GM19463 (cell line): ENCODE data around the gene UBE2U.
"Not testable (repeated sequence)": the region's sequence is repeated elsewhere in the genome, so short reads cannot be mapped to it uniquely, and the experiment has no call there.

Source experiments
- ATAC-seq: cut with Tn5 transposase; IDR thresholded peaks from one replicate; pipeline ENCODE4 v1.9.1; 2021; ENCODE audit warnings: mild to moderate bottlenecking, moderate library complexity; ENCODE audit not compliant: unreplicated experiment

Gene UBE2U

GRCh38 chr1:64235910-64236309, 32.5 kb downstream of the UBE2U start:
- ATAC-seq, result no peak

DNA sequence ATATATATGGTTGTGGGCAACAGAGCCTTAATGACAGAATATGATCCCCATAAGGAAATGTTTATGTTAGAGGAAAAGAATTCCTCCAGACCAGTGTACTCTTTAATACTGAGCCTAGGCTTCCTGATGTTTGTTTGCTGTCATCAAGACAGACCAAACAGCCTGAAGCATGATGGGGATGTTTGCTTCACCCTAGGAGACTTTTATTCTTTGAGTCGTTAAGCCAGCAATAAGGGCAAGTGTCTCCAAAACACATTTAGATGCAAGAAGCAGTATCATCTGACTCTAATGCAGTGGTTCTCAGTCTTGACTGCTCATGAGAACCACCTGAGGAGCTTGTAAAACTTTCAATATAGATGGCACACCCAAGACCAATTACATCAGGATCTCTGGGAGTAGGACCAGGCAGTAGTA, 33.1 kb downstream of the UBE2U start:
- no peak for ATAC-seq

DNA sequence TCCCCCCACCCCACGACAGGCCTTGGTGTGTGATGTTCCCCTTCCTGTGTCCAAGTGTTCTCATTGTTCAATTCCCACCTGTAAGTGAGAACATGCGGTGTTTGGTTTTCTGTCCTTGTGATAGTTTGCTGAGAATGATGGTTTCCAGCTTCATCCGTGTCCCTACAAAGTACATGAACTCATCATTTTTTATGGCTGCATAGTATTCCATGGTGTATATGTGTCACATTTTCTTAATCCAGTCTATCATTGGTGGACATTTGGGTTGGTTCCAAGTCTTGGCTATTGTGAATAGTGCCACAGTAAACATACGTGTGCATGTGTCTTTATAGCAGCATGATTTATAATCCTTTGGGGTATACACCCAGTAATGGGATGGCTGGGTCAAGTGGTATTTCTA, 36.1 kb downstream of the UBE2U start:
- not testable (repeated sequence) for ATAC-seq

DNA sequence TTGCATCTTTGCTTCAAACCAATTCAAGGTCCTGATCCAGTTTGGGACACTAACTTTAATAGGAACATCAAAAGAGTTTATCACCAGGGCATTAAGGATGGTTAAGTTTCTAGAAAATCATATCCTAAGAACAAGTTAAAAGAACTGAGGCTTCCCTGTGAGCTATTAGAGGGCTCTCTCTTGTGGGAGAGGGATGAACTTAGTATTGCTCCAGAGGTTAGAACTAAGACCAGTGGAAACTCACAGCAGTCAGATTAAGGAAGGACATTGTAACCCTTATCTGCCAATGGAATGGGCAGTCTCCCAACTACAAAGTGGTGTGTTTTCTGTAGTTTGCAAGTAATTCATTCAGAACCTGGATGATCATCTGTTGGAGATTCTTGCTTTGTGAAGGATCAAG, 36.8 kb downstream of the UBE2U start:
- no peak for ATAC-seq

DNA sequence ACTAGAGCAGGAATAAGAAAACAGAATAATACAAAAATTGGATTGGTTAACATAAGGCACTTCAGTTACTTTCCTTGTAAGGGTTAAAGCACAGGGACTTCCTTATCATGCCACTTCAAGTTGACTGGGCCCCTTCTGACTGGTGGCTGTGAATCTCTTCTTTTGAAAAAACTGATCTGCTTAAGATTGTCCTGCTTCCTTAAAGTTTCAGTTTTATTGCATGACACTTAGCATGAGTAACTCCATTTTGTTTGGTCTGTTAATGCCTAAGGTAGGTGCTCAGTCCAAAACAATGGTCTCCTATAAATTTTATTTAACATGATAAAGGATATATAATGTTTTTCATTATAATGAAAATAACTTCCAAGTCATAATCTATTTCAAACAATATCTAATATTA, 37.6 kb downstream of the UBE2U start:
- ATAC-seq, result no peak

- ATAC-seq, result no peak
Observed at GRCh38 chr1:64242895-64243756, 39.7 kb downstream of the UBE2U start.

GRCh38 chr1:64243757-64244080, 40.3 kb downstream of the UBE2U start:
- ATAC-seq, result no peak

- ATAC-seq, result no peak
Observed at GRCh38 chr1:64245495-64245894, 42.1 kb downstream of the UBE2U start.

DNA sequence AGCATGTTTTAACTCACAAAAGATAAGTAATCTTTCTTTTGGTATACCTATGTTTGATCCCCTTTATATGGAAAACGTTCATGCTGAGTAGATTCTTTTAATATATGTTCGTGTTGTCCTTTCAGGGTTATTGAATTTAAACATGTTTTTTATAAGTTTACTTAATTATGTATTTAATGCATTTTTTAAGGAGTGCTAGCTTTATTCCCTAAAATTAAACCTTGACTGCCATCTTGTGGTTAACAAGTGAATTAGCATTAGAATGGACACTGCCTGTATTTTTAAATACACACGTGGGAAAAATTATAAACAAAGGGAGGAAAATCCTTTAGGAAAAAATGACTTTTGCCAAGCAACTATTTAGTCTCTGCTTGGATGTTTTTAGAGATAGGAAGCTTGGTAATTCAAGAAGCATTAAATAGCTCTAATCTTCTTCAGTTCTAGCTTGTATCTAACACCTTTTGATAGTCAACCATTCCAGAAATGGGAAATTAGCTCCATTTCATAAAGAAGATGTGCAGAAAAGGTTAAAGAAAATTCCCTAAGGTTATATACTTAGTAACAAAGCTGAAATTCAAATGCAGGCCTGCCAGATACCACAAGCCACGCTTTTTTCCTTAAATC, 43.0 kb downstream of the UBE2U start:
- ATAC-seq, result no peak

- no peak for ATAC-seq
Observed at GRCh38 chr1:64248065-64248464, 44.6 kb downstream of the UBE2U start.

DNA sequence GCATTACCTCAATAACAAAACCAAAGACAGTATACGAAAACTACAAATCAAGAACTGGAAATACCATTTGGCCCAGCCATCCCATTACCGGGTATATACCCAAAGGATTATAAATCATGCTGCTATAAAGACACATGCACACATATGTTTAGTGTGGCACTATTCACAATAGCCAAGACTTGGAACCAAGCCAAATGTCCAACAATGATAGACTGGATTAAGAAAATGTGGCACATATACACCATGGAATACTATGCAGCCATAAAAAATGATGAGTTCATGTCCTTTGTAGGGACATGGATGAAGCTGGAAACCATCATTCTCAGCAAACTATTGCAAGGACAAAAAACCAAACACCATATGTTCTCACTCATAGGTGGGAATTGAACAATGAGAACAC, 47.0 kb downstream of the UBE2U start:
- not testable (repeated sequence) for ATAC-seq

DNA sequence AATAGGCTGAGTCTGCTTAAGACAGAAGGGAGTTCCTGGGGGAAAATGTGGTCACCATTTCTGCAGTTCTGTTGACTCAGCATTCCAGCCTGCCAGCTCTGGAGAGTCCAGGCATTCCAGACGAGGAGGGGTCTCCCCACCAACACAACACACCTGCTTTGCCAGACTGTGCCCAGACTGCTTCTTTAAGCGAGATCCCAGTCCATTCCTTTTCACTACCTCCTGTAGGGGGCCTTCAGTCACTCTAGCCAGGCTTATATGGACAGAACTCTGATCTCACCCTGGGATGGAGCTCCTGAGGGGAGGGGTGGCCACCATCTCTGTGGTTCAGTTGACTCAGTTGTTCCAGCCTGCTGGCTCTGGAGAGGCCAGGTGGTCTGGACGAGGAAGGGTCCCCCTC, 48.5 kb downstream of the UBE2U start:
- no peak for ATAC-seq

DNA sequence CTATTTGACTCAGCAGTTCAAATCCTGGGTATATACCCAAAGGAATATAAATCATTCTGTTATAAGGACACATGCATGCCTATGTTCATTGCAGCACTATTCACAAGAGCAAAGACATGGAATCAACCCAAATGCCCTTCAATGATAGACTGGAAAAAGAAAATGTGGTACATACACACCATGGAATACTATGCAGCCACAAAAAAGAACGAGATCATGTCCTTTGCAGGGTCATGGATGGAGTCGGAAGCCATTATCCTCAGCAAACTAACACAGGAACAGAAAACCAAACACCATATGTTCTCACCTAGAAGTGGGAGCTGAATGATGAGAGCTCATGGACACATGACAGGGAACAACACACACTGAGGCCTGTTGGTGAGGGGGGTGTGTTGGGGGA, 53.8 kb downstream of the UBE2U start:
- ATAC-seq, result not testable (repeated sequence)

- not testable (repeated sequence) for ATAC-seq
Observed at GRCh38 chr1:64258444-64258843, 55.0 kb downstream of the UBE2U start.

DNA sequence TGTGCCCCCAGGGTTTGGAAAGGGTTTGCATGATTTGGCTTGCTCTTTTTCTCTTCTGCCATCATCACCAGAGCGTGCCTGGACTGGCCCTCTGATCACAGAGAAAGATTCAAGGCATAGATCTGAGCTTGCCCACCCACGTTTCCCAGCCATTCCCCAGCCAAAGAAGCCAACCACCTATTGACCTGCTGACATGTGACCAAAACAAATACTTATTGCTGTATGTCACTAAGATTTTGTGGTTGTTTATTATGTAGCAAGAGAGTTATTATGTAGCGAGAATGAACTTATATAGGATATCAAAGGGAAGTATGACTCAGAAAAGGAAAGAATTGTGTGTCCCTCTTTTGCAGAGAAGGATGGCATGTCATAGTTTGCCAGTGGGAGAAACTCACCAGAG, 59.9 kb downstream of the UBE2U start:
- no peak for ATAC-seq

GRCh38 chr1:64263856-64264255, 60.4 kb downstream of the UBE2U start:
- ATAC-seq, result no peak

DNA sequence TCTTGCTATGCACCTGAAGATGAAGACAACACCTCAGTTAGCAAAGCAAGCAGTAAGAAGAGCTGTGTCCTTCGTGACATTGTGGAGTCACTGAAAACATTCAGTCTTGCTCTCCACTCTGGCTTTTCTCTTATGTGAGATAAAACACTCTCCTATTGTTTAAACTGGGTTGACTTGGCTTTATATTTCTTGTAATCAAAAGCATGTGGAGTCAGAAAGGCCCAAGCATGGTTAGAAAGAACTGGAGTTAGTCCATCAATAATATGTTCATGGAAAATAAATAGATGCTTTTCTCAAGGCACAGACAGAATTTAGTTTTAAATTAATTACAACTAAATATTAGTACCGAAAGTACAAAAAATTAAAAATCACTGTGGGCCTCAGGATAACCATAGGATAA, 61.7 kb downstream of the UBE2U start:
- ATAC-seq, result no peak

DNA sequence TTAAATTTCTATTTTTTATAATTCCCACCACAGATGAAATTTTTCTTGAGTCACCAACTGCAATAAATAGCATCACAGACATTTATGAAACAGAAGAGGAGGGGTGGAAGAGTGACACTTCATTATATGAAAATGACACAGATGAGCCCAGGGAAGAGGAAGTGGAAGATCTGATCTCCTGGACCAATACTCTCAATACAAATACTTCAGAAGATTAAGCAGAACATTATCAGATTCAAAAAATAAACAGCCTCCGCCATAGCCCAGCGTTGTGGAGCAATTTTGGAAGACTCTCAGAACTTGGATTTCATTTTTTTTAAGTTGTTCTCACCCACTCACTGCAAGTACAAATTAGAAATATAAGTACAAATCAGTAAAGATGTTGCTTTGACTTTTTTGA, 63.6 kb downstream of the UBE2U start:
- ATAC-seq, result no peak

GRCh38 chr1:64268653-64269557, 65.5 kb downstream of the UBE2U start:
- ATAC-seq, result no peak

- no peak for ATAC-seq
Observed at GRCh38 chr1:64269558-64269884, 66.1 kb downstream of the UBE2U start.

DNA sequence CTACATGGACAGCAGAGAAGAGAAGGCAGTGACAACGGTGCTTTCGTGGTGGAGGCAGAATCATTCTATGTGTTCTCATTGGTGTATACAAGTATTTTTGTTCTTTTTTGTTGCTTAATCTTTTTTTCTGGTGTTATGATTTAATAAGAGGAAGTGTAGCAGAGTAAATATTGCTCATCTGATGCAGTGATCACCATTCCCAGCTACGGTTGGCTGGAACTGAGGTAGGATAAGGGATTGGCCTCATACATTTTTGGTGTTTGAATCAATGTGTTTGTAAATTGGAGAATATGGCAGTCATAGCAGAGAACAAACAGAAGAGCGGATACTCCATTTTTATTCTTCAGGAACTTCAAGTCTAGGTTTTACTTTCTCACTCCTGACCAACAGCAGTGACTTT, 76.6 kb downstream of the UBE2U start:
- no peak for ATAC-seq

GRCh38 chr1:64282351-64282750, 78.9 kb downstream of the UBE2U start:
- no peak for ATAC-seq
